D341Med (cell line): Measurements from ENCODE around the gene PTRH2.

ENCODE experiments used
- DNase-seq: peaks from one replicate; pipeline ENCODE4 v3.0.0; 2012; ENCODE audit warnings: low spot score

PTRH2 gene

GRCh38 chr17:59719526-59719925, 12.3 kb upstream of the PTRH2 start:
- no peak for DNase-seq

GRCh38 chr17:59716427-59716826, 9.2 kb upstream of the PTRH2 start:
- DNase-seq = no peak

- DNase-seq = no peak
Observed at GRCh38 chr17:59714255-59714654, 7.0 kb upstream of the PTRH2 start.

- no peak for DNase-seq
Observed at GRCh38 chr17:59712862-59713261, 5.6 kb upstream of the PTRH2 start.

- DNase-seq = no peak
Observed at GRCh38 chr17:59711936-59712335, 4.7 kb upstream of the PTRH2 start.

GRCh38 chr17:59707971-59708430, 771 bp upstream of the PTRH2 start:
- no peak for DNase-seq

- DNase-seq = no peak
Observed at GRCh38 chr17:59702304-59702703, 4.9 kb downstream of the PTRH2 start.

- DNase-seq = no peak
Observed at GRCh38 chr17:59699786-59700185, 7.4 kb downstream of the PTRH2 start.

GRCh38 chr17:59699218-59699617, 8.0 kb downstream of the PTRH2 start:
- no peak for DNase-seq

GRCh38 chr17:59698143-59698542, 9.1 kb downstream of the PTRH2 start:
- no peak for DNase-seq

GRCh38 chr17:59696682-59697277, 10.4 kb downstream of the PTRH2 start:
- DNase-seq = no peak

- DNase-seq = no peak
Observed at GRCh38 chr17:59695945-59696681, 11.1 kb downstream of the PTRH2 start.

GRCh38 chr17:59694344-59694743, 12.9 kb downstream of the PTRH2 start:
- DNase-seq = no peak

GRCh38 chr17:59693582-59693981, 13.6 kb downstream of the PTRH2 start:
- no peak for DNase-seq

- no peak for DNase-seq
Observed at GRCh38 chr17:59688496-59688895, 18.7 kb downstream of the PTRH2 start.

GRCh38 chr17:59688008-59688407, 19.2 kb downstream of the PTRH2 start:
- DNase-seq = no peak

- no peak for DNase-seq
Observed at GRCh38 chr17:59684967-59685366, 22.3 kb downstream of the PTRH2 start.

GRCh38 chr17:59683283-59683682, 23.9 kb downstream of the PTRH2 start:
- no peak for DNase-seq

GRCh38 chr17:59680314-59680713, 26.9 kb downstream of the PTRH2 start:
- no peak for DNase-seq

GRCh38 chr17:59678918-59679317, 28.3 kb downstream of the PTRH2 start:
- no peak for DNase-seq

- no peak for DNase-seq
Observed at GRCh38 chr17:59676716-59677115, 30.5 kb downstream of the PTRH2 start.

- no peak for DNase-seq
Observed at GRCh38 chr17:59675231-59675630, 32.0 kb downstream of the PTRH2 start.

- DNase-seq = no peak
Observed at GRCh38 chr17:59671386-59671785, 35.8 kb downstream of the PTRH2 start.

GRCh38 chr17:59669944-59670343, 37.3 kb downstream of the PTRH2 start:
- DNase-seq = no peak
